Measurements from ENCODE around the gene TEX9.
A peak's percentile ranks its signal among the peaks of the same experiment; 100 is the strongest.
"Not testable (repeated sequence)": the region's sequence is repeated elsewhere in the genome, so short reads cannot be mapped to it uniquely, and the experiment has no call there.

The TEX9 gene

DNA sequence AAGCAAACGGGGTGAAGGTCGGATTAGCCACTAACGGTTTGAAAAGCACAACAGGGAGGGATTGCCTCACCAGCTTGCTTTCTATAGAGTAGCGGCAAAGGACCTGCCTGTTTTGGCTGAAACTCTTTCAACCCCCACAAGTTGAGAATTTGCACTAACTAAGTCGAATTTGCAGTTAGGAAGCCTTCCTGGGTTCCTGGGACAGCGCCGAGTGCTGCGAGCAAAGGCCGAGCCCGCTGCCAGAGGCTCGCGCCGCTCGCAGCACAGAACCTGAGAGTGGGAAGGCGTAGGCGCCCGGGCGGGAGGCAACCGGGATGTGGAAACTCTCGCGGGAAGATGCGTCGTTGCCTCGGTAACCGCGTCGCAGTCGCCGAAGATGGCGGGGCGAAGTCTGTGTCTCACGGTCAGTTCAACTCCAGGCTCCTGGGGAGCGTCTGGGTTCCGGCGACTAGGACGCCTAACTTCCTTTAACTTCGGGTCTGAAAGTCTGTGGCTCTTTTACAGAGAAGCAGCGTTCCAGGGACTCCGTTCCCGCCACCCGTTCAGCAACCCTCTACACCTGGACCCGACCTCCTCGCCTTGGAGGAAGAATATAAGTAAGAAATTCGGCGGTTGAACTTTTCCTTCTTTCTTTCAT lies at the start of gene TEX9:
Gene TEX9, plus strand, starts transcription at position 352 of the 637 bp plus-strand sequence. Its CDS starts 25 bp downstream, at position 377.
- DNase-seq = peak; percentile 65

DNA sequence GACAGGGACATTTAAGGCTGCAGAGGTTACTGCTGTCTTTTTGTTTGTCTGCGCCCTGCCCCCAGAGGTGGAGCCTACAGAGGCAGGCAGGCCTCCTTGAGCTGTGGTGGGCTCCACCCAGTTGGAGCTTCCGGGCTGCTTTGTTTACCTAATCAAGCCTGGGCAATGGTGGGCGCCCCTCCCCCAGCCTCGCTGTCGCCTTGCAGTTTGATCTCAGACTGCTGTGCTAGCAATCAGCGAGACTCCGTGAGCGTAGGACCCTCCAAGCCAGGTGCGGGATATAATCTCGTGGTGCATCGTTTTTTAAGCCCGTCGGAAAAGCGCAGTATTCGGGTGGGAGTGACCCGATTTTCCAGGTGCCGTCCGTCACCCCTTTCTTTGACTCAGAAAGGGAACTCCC lies 48.7 kb upstream of the TEX9 start:
- not testable (repeated sequence) for DNase-seq

DNA sequence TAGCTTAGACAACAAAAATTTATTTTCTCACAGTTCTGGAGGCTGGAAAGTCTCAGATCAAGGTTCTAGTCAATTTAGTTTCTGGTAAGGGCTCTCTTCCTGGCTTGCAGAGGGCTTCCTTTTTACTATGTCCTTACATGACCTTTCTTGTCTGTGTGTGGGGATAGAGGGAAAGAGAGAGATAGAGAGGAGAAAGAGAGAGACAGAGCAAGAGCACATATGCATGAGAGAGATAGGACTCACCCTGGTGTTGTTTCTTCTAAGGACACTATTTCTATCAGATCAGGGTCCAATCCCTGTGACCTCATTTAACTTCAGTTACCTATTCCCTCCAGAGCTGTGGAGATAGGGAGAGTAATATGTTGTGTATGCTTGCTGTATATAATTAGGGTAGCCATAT lies 44.9 kb upstream of the TEX9 start:
- DNase-seq = no peak

DNA sequence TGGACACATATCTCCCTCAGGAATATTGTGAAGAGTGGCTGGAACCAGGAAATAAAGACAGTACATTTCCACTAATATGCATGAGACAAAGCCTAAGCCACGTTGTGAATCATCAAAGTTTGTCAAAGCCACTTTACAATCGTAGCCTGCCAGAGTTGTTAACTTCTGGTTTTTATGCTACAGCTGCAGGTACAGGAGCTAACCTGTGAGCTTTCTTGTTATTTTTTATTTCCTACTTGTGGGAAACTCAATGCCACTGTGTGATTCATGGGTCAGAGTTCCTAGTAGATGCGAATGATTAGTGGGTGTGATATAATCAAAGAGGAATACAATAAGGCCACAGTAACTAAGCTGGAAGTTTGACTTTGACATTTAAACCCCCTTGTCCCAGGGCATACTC lies 44.4 kb upstream of the TEX9 start:
- DNase-seq = no peak

DNA sequence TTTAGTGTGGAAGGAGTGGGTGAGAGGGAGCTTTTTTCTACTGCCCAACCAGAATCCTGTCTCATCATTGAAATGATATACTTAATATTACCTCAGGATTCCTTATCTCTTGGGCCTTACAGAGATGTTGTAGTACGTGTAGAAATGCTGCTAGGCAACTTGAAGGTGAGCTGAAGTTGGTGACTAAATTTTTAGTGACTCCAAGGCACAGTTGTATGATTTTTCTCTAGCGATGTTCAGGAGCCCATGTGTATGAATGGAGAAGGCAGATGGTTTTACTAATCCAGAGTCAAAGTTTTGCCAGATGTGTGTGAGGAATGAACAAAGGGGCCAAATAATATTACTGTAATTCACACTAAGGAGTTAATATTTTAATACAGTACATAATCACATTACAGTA lies 42.8 kb upstream of the TEX9 start:
- DNase-seq = no peak

DNA sequence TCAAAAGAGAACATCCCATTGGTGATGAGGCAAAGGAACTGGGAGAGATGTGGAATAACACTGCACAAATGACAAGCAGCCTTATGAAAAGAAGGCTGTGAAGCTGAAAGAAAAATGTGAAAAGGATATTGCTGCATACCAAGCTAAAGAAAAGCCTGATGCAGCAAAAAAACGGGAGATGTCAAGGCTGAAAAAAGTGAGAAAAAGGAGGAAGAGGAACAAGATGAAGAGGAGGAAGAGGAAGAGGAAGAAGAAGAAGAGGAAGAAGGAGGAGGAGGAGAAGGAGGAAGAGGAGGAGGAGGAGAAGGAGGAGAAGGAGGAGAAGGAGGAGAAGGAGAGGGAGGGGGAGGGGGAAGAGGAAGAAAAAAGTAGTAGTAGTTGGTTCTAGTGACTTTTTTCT lies 41.8 kb upstream of the TEX9 start:
- no peak for DNase-seq

DNA sequence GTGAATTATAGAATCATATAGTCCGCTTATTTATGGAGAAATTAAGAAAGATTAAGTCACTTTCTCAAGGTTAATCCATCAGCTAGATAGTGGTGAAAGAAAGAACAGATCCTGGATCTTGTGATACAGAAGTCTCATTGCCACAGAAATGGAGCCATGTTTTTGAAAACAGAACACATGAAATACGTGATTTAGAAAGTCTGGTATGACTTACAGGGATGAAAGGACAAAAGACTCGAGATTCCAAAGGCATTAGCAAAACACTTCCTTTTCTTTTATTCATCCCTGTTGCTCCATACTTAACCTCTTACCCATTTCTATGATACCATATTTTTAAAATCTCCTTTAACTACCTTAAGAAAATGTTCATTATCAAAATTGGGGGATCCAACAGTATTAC lies 40.0 kb upstream of the TEX9 start:
- no peak for DNase-seq

DNA sequence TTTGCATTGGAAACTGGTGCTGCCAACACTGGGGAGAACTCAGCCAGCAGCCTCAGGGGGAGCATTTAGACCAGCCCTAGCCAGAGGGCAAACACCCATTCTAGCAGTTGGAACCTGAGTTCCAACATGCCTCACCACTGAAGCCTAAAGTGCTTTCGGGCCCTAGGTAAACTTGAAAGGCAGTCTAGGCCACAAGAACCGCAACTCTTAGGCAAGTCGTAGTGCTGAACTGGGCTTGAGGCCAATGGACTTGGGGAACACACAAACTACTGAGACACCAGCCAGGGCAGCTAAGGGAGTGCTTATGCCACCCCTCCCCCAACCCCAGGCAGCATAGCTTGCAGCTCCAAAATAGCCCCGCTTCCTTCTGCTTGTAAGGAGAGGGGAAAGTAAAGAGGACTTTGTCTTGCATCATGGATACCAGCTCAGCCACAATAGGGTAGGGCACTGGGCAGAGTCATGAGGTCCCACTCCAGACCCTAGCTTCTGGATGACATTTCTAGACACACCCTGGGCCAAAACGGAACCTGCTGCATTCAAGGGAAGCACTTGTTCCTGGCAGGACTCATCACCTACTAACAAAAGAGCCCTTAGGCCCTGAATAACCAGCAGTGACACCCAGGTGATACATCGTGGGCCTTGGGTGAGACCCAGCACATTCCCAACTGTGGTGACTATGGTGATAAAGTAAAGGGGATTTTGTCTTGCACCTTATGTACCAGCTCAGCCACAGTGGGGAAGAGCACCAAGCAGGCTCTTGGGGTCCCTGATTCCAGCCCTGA lies 37.3 kb upstream of the TEX9 start:
- no peak for DNase-seq

DNA sequence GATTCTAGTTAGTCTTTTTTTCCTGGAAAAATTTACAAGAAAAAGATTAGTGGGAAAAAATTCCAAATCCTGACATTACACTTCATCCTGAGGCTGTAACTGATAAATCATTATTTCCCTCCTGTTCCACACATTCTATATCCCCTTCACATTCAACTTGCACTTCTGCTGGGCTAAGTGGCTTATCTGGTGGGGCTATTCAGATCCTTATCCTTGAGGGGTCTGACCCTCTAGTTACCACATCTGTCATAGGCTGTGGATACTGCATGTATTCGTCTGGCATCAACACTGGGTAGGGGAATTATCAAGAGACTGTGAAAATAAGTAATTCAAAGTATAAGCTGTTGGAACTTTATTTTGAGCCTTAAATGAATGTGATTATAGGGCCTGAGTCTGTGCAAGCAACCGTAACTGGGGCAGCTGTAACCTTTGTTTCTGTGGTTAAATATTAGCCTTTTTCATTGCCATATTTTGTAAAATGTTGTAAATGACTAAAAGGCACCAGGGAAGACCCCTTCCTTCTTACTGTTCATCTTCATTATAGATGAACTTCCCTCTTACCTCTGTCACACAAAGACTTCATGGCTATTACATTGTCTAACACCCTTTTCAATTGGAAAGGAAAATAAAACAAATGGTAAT lies 28.0 kb upstream of the TEX9 start:
- no peak for DNase-seq

DNA sequence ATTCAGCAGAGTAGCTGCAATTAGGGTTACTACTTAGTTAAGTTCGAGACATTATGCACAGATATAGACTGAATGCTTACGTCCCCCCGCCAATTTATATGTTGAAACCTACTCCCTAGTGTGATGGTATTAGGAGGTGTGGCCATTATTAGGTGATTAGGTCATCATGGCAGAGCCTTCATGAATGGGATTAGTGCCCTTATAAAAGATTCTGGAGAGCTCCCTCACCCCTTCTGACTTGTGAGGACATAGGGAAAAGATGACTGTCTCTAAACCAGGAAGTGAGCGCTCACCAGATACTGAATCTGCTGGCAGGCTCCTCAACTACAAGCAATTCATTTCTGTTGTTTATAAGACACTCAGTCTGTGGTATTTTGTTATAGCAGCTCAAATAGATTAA lies 25.6 kb upstream of the TEX9 start:
- DNase-seq = no peak

DNA sequence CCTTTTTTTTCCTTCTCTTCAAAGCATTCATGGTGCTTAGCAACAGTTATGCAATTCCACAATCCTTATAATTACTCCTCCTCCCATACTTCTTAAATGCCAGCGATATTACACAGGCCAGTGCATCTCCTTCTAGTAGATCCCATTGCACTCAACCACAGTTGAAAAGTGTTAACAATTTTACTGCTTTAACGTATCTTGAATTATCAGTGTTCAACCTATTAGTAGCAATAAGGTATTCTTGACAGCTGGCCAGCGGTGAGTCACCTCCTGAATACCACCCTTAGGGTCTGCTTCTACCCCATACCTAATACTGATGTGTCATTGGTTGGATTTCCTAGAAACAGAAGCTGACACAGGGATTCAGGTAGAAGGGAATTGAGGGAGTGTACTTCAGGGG lies 24.0 kb upstream of the TEX9 start:
- DNase-seq = no peak

DNA sequence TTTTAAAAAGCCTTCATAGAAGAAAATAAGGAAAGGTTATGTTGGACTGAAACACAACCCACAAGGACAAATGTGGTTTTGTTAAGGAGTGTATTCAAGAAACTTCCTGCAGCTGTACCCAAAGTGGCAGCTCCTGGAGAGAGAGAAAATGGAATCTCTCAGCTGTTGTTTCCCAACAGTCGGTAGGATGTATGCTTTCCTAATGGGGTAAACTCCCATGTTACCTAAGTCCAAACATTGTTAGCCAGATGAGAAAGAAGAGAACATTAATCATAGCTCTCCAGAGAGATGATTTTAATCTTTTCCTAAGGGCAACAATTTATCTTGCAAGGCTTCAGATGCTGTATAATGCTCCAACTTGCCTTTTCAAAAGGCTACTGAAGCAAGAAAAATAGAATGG lies 22.6 kb upstream of the TEX9 start:
- no peak for DNase-seq

DNA sequence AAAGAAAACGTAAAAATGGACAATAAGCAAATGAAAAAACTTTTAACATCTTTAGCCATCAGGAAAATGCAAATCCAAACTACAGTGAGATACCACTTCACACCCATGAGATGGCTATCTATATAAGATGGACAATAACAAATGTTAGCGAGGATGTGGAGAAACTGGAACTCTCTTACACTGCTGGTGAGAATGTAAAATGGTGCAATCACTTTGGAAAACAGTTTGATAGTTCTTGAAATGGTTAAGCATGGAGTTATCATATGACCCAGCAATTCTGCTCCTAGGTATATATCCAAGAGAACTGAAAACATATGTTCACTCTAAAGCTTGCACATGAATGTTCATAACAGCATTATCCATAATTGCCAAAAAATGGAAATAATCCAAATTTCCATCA lies 21.3 kb upstream of the TEX9 start:
- DNase-seq = no peak

DNA sequence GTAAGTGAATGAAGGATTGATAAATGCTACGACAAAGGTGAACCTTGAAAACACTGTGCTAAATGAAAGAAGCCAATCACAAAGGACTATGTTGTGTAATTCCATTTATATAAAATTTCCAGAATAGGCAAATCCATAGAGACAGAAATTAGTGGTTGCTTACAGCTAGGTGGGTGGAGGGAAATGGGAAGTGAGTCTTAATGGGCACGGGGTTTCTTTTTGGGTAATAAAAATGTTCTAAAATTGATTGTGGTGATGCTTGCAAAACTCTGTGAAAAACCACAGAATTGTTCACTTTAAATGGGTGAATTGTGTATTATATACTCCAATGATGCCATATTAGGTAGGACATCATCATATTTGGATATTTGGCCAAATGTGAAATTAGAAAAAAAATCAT lies 20.9 kb upstream of the TEX9 start:
- DNase-seq = no peak

DNA sequence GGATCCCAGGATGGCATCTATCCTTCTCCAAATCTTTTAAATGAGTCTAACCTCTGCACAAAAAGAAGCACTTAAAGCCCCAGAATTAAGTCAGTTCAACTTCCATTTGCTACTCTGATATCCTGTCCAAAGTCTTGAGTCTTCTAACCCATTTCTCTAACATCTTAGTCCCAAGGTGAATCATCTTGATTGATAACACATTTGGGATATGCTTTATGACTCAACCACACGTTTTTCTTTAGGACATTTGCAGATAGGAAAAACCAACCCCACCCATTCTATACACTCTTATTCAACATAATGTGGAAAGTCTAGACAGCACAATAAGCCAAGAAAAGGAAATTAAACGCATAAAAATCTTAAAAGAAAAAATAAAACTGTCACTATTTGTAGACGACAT lies 18.8 kb upstream of the TEX9 start:
- DNase-seq = no peak

DNA sequence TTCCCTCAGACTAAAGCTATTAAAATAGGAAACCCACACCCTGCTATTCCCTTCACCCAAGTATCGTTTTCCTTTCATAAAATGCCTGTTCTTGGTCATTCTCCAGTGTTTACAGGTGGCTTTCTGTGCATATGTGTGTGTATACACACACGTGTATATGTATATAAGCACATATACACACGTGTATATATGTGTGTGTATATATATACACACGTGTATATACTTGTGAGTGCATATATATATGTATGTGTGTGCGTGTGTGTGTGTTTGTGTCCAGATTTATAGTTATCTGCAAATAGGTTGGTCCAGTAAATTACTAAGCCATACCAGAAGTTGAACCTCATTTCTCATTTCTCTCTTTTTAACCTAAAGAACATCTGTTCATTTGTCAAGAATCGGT lies 15.7 kb upstream of the TEX9 start:
- no peak for DNase-seq

DNA sequence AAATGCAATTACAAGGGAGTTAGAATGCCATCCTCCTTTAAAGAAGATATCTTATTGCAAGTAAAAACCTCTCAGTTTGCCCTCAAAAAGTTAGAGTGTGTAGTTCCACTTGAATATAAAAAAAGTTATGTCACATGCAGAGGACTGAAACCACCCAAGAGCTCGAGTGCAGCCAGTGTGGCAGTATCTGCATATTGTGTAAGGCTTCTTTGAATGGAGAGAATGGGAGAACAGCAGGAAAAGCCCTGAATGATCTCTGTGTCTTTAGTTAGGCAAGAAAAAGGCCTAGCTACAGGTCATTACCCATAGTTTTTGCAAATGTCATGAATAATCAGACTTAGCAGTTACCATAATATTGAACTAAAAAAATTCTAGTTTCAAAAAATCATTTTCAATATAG lies 13.9 kb upstream of the TEX9 start:
- DNase-seq = no peak

DNA sequence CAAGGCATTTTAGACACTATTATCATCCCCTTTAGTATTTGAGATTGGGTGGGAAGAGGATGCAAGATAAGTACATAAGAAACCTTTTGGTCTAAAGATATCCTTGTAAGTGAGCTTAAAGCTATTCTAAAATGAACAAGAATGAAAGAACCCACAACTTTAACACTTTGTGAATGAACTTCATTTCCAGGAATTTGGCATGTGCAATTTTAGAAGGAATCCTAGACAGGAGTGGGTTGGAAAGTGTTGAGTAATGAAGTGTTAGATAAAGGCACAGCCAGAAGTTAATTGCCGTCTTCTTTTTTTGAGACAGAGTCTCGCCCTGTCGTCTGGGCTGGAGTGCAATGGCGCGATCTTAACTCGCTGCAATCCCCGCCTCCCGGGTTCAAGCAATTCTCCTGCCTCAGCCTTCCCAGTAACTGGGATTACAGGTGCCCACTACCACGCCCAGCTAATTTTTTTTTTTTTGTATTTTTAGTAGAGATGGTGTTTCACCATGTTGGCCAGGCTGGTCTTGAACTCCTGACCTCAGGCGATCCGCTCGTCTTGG lies 13.2 kb upstream of the TEX9 start:
- no peak for DNase-seq

DNA sequence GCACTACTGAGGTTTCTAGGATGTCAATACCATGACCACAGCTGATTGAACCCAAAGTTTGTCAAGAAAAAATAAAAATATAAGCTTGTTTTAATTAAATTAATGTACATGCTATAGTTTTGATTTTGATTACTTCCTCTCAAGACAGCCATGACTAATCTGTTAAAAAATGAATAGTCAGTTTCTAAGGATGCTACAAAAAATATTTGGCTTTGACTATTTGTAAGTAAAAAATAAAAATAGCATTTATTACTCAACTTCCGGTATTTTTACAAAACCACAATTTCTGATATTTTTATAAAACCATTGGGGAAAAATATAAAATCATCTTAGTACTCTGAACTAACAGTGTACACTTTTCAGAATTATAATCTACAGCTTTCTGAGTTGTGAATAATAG lies 12.1 kb upstream of the TEX9 start:
- no peak for DNase-seq

DNA sequence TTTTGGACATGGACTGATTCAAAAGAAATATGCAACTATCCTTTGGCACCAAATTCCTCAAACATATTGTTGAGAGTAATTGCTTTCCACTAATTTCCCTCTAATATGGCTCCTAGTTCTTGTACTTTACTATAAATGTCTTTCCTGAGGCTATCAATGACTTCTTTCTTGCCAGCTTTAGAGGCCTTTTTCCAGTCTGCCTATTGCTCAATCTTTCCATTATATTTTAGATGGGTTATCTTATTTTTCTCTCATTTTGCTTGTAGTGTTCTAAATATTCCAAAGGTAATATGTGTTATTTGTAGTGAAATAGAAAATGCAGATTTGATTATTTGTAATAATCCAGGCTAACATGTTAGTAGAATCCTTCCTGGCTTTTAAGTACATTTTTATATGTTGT lies 11.5 kb upstream of the TEX9 start:
- no peak for DNase-seq

DNA sequence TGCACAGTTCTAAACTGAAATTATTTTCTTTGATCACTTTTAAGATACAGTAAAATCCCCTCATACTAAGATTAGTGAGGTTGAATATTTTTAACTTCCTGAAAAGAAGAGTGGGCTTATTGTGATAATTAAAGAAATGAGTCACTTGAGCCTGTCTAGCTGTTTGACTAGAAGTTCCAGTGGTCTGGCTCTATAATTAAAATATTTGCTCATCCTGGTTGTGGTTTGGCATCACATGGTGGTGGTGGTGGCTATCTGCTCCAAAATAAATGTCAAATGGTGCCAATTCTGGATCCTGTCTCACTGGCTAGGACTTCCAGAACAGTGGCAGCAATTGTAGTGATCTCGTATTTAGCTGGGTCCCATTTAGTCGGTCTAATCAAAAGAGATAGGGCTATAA lies 8.6 kb upstream of the TEX9 start:
- no peak for DNase-seq

DNA sequence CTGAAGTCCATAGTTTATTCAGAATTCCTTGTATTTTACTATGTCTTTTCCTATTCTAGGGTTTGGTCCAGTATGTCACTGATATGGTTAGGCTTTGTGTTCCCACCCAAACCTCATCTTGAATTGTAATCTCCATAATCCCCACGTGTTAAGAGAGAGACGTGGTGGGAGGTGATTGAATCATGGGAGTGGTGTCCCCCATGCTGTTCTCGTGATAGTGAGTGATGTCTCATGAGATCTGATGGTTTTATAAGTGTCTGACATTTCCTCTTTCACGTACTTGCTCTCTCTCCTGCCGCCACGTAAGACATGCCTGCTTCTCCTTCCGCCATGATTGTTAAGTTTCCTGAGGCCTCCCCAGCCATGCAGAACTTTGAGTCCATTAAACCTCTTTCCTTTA lies 6.6 kb upstream of the TEX9 start:
- no peak for DNase-seq

DNA sequence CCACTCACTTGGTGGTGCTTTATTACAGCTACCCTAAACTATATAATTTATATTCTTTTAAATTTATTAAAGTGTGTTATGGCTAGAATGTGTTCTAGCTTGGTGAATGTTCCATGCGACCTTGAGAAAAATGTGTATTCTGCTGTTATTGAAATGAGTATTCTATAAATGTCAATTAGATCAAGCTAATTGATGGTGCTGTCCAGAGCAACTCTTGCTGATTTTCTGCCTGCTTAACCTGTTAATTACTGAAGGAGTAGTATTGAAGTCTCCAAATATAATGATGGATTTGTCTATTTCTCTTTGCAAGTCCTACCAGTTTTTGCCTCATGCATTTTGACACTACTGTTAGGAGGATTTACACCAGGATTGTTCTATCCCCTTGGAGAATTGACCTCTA lies 3.2 kb upstream of the TEX9 start:
- DNase-seq = no peak

DNA sequence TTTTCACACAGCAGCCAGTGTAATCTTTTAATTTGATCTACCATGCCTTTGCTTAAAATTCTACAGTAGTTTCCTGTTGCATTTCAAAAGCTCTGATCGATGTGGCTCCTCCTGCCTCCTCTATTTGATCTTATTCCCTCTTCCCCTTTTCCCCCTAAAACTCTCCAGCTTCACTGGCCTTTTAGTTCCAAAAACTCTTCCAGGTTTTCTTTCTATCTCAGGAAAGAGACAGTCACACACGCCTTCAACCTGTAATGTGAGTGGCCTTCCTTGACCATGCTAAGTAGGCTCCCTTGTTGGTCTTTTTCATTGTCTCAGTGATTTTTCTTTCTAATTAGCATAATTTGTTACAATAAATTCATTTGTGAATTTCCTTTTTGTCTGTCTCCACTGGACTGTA lies 985 bp downstream of the TEX9 start:
- no peak for DNase-seq
